Hematopoietic multipotent progenitor cell treated with erythropoietin and hydrocortisone succinate and interleukin-3 and kit ligand, for 17 days (in vitro differentiated cells): ENCODE measurements around the gene CAMSAP1.

Experiments
- DNase-seq: peaks from one replicate; pipeline ENCODE4 v3.0.0-alpha.2; 2015; ENCODE audit warnings: low spot score

CAMSAP1 gene

DNA sequence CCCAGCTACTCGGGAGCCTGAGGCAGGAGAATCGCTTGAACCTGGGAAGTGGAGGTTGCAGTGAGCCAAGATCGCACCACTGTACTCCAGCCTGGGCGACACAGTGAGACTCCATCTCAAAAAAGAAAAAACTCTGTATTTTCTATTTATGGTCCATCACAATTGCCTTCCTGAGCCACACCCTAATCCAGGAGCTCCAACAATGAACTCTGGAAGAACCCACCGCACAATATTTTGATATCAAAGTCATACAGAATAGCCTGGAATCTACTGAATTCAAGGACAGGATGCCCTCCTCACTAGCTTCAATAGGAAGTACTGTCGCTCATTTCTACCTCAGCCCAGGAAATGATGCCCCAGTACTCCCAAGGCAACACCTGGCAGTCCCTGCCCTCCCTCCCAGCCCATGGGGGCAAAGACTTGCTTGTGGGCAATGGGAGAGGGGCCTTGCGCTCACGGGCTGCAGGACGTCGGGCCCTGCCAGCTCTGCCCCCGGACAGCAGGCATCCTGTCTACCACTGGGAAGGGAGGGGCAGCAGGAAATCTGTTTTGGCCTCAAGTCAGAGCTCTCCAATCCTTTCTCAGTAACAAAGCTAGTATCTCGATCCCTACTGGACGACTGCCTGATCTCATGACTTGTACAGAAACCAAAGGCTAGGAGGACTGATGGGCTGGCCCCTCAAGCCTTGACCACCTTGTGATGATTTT lies 34.1 kb upstream of the CAMSAP1 start:
- no peak for DNase-seq

DNA sequence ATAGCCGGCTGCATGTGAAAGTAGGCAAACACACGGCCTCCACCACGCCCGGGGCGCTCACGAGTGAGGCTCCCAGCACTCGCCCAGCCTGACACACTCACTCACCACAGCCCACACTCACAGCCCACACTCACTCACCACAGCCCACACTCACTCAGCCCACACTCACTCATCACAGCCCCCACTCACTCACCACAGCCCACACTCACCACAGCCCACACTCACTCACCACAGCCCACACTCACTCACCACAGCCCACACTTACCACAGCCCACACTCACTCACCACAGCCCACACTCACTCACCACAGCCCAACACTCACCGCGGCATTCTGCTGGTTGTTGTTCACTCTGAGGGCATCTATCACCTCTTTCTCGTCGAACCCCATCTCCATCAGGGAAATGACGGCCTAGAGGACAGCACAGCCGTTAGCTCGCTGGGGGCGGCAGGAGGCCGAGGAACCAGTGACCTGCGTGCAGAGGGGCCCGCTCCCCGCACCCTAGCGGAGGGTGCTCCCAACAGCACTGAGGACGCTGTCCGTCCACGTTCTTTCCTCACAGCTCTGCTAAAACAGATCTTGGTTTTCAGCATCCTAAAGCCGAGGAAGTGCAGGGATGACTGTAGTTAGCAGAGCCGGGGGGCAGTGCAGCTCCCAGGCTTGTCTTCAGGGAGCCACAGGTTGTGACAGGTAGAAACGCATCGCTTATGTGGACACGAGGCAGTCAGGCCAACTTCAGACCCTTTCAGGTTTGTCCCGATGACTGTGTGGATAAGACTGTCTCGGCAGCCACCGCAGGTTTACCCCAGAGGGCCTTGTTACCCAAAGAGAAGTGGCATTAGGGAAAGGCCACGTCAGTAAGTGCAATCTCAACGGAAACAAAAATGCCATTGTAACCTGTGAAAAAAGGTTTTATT lies 32.3 kb upstream of the CAMSAP1 start:
- no peak for DNase-seq

DNA sequence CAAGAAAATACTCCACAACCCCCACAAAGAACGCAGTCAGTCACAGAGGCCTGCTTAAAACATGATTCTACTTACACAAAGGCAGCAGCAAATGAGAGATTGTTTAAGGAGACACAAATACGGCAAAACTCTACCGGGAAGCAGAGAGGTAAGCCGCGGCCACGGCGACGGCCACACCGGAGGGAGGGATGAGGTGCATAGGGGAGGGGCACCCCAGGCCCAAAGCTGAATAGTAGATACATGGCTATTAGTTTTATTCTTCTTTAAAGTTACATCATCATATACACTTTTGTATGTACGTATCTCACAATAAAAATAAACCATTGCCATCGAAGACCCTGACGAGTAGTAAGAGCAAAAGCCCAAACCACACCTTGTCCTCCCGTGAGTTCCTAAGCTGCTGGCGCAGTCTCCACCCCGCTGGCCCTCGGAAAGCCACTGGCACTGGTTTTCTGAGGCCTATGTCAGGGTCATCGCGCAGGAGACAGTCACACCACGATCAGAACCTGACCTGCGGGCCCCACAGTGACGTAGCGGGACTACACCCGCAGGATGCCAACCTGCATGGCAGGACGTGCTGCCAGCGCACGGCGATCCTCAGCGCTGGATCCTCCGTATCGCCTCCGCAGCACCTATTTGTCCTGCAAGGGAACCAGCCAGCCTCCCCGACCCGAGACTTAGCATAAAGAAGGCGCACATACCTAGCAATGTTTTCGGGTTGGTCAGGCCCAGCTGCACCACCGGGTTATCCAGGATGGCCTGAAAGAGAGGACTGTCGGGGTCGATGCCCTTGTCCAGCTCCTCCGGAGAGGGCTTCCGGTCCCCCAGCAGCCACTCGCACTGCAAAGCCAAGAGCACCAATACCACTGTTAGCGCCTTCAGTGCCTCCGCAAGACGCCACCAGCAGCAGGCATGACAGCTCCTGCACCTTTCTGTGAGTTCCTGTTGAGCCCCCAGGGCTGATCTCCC lies 30.5 kb upstream of the CAMSAP1 start:
- DNase-seq: no peak

DNA sequence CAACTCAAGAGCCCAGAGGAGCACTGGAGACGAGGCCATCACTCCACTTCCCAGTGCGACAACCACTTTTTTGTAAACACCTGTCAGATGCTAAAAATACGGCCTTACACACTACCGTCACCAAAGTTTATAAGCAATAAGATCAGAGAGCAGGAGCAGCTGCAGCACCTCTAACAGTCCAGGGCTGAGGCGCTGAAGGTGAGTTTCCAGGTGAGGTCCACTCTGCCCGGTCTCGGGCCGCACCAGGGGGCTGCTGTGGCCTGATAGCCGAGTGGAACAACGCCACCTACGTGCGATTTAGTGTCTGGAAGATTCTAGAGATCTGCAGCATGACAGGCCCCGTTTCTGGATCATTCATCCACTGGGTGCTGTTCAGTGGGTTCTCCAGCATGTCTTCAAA lies 25.8 kb upstream of the CAMSAP1 start:
- DNase-seq: no peak

DNA sequence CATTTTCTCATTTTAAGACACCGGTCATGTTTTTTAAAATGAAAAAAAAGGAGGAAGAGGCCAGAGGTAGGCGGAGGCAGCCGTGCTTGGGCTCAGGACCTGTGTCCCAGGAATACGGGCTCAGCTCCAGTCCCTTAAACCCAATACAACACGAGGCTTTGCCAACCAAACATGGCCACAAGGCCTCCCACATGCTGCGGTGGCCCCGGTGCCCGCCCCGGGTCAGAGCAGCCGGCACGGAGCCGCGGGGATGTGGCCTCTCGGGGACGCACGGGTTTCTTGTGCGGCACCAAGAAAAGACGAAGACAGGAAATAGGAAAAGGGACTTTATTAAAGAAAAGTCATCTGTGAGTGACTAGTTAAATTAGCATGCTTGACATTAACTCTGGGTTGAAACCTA lies 25.3 kb upstream of the CAMSAP1 start:
- DNase-seq: no peak

DNA sequence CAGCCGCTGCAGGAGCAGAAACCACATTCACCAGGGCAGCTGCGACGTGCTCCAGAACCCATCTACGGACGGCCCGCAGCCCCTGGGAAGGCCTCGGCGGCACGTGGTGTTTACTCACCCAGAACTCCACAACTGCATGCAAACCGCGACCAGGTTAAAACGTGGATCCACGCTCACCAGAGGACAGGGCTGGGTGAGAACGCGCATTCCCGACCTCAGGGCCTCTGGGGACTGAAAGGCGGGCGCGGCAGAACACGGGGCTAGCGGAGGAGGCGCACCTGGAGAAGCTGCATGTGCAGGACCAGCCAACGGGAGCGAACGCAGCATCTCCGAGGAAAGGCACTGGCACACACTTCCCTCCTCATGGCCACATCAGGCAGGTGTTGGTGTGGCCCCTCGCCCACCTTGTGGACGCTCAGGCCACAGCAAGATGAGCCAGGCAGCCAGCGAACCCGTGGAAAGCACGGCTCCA lies 24.0 kb upstream of the CAMSAP1 start:
- no peak for DNase-seq

DNA sequence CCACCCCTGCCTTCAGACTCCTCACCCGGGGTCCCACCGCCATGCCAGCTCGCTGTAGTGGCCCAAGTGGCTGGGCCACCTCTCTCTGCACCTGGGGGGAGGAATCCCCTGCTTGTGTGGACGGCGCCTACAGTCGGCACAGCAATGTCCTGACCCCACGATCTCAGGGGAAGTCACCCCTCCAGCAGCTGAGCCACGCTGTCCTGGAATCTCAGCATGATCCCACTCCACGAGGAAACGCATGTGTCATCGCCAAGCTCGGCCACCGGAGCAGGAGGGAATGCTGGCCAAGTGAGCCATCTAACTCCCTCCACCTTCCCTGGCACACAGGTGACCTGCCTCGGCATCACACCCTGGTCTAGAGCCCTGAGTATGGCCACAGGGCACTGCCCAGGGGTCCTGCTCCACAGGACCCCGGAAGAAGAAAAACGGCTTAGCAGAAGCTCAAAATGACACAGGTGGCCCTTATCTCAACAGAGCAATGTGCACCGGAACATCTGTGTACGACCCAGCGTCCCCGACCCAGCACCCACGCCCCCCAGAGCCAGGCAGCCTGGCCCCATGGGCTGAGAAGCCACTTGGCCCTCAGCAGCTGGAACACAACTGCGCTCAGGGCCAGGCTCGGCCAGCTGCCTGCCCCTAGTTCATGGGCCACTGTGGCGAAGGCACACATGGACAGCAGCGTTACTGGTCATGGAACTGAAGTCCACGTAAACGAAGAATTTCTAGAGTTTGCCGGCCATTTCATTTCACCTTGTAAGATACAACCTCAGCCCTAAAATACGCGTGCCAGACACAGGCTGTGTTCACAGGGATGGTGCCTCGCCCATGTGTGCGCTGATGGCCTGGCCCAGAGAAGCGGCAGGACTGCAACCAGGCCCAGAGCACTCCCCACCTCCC lies 23.4 kb upstream of the CAMSAP1 start:
- DNase-seq: no peak

DNA sequence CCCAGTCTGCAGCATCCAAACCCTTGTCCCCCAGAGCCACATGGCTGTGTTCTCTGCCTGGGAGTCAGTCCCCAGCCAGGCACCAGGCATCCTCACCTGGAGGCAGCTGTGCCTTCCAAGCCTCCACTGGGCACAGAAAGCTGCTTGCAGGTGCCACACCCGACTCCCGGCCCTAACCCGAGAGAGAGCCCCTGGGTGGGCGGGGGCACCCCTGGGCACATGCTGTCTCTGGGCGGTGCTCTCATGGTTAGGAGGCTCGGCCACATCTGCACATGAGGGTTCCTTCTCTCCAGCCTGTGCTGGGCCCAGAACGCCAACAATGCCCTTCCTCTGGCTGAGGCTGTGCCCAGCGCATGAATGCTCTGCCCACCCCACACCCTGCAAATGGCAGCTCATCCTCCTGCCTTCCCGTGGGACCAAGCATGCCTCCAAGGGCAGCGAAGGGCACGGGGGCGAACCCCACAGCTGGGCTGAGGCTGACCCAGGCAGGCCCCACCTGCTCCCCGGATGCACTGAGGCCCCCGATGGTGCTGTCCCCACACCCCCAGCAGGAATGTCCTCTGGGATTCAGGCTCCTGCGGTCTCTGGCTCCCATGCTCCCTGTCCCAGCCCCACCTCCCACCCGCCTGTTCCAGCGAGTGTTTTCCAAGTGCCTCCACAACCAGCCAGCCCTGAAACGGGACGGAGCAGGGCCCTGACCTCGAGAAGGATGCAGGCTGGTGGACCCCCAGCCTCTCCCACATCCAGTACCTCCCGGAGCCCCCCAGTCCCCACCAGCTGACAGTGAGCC lies 22.5 kb upstream of the CAMSAP1 start:
- no peak for DNase-seq

DNA sequence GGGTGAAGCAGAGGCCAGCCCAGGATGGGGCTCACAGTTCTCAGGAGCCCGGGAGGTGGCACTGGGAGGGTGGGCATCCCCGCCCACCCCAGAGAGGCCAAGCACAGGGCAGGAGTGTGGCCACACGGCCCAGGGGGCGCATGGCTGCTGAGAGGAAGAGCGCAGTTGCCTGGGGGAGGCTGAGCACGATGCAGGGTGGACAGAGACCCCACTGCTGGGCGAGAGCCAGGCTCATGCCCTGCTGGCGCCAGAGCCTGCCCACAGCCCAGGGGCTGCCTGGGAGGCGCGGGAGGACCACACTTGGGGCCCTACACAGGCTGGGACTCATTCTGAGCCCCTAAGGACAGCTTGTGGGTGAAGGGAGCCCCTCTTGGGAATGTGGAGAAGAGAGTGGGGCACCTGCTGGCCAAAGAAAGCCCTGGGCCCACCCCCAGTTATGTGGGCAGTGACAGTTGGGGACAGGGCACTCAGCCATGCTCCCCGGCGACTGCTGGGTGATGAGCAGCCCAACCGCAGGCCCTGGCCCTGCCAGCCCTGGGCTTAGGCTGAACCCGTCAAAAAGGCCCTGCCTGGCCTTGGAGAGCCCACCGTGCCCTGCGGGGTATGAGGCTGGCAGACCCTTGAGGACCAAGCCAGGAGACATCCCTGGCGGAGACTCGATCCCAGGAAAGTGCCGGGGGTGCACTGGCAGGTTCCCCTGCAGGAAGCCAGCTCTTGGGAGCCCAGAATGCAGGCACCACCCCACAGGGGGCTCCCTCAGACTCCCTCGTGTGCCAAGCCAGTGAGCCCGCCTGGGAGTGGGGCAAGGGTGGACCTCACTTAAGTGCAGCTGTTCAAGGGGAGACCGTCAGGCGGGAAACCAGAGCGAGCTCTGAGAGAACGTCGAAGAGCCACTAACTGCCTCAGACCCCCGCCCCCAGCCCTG lies 21.6 kb upstream of the CAMSAP1 start:
- DNase-seq: no peak

DNA sequence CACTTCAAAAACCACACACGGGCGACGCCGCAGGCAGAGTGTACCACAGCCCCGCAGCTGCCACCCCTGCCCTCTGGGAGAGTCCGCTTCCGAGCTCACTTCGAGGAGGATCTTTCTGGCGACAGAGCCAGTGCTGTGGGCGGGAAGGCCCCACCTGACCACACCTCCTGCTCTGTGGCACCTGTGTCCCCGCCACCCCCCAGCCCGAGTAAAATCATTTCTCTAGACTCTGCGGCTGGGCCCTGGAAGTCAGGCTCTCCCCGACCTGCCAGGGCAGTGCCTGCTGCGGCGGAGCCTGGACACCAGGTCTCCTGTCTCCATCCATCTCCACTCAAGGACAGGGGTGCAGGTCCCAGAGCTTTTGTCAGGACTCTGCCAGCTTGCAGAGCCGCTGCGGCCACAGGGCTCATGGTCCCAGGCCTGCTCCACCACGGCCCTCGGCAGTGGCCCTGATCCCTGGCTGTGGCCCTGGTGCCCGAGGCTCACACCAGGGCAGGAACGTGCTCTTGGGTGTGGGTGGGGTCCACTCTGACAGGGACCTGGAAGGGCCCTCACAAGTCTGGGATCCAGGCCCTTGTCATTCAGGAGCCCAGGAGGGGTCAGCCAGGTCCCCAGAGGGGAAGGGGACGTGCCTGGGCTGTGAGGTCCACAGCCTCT lies 20.9 kb upstream of the CAMSAP1 start:
- DNase-seq: no peak

DNA sequence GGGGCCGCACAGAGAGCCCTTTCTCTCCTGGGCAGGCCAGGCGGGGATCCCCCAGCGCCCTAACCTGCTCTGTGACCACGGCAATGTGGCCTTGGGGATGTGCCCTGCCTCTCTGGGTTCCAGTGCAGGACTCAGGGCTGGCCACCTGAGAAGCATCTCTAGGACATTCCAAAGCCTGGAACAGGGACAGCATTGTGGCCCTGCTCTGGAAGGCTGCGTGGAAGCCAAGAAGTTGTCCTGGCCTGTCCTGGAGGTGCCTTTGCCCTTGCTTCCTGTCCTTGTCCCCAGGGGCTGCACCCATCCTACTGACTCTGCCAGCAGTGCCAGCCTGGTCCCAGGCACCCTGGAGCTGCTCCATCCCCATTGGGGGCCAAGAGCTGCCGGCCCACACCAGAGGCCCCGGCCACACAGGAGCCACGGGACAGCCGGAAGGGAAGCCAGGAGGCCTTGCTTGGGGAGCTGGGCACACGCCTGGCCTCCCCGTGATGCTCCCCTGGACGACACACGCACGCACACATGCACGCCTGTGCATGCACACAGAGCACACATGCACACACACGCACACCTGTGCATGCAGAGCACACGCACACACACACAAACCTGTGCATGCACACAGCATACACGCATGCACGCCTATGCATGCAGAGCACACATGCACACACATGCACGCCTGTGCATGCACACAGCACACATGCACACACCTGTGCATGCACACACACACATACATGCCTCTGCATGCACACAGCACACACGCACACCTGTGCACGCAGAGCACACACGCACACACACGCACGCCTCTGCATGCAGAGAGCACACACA lies 20.1 kb upstream of the CAMSAP1 start:
- no peak for DNase-seq

DNA sequence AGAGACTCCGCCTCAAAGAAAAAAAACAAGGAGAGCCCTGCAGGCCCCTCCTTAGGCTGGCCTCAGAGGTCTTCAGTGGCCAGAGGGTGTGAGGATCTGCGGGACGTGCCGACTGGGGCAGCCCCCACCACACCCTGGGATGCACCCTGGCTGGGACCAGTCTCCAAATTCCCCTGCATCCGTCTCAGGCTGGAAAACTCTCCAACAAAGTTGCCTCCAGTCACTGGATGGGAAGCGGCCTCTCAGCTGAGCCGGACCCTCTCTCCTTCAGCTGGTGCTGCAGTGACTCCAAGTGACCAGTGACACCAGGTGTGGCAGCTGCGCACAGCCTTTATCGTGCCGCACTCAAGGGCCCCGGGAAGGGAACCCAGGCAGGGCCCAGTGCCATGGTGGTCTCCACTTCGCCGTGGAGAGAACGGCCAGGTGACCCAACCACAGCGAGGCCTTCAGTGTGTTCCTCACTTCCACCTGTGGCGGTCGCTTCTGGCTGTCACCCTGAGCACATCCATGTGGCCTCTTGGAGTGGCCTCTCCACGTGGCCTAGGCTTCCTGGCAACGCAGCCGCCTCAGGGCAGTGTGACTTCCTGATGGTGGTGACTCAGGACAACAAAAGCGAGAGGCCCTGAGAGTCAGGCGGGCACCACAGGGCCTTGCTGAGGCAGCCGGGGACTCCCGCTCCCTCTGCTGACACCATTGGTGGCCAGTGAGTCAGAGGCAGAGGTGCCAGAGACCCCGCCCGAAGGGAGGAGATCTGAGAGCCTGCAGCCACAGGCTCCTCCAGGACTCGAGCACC lies 19.3 kb upstream of the CAMSAP1 start:
- peak; percentile 74 for DNase-seq

DNA sequence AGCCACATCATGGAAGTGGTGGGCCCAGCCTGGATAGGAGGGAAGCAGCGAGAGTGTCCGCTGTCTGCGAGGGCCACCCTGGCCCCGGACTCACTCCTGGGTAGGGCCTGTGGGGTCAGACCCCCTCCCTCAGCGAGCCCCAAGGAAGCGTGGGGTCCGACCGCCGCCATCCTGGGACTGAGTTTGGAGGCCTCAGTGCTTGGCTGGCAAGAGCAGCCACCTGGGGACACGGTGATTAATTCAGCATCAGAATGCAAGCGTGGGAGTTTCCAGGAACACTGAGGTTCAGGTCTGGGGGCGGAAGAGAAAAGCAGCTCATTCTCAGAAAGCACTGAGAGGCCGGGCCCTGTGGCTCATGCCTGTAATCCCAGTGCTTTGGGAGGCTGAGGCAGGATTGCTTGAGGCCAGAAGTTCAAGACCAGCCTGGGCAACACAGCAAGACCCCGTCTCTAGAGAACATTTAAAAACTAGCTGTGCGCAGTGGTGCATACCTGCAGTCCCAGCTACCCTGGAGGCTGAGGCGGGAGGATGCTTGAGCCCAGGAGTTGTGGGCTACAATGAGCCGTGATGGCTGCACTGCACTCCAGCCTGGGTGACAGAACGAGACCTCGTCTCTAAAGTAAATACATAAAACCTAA lies 18.3 kb upstream of the CAMSAP1 start:
- DNase-seq: no peak

DNA sequence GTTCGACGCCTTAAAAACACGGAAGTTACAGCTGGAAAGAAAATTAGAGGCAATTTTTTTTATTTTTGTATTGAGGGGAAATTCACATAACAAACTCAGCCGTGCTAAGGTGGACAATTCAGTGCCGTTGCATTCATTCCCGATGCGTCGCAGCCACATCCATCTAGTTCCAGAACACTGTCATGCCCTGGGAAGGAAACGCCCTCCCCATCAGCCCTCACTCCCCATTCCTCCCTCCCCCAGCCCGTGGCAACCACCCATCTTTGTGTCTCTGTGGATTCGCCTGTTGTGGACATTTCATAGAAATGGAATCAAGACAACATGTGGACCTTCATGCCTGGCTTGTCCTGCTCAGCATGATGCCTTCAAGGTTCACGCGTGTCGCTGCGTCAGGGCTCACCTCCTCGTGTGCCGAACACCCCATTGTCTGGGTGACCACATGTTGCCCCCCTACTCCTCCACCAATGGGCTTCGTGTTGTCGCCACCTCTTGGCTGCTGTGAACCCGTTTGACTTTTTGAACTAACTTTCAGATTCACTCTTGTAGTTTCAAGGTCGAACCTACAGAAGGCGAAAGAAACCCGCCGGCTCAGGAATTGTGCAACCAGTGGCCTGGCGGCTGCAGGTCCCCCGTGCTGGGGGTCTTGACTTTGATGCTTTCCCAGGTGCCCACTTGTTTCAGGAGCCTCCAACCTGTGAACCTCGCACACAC lies 17.4 kb upstream of the CAMSAP1 start:
- DNase-seq: no peak

DNA sequence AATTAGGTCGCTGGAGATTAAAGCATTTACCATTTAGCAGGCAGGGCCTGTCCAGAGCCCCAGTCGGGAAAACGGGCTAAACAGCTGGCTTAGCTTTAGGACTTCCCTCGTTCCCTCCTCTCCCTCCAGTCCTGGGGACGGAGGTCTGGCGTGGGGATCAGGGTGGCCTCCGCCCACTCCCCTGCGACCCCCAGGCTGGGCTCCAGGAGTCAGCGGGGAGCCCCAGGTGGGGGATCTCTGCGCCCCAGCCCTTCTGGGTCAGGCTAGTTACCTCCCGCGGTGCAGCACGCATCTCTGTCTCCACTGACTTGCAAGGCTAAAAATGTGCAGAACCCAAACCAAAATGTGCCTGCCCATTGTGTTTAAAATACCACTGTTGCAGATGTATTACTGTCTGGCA lies 16.2 kb upstream of the CAMSAP1 start:
- DNase-seq: no peak
